Measurements from ENCODE around the gene PKD2L2. TPM values are rescaled to one million over a fixed set of nuclear protein-coding genes. Genes with fewer than 3 reads are reported as not detected.
"Not testable (repeated sequence)": the region's sequence is repeated elsewhere in the genome, so short reads cannot be mapped to it uniquely, and the experiment has no call there.

PKD2L2 gene
- total RNA-seq, 1 donor, result not detected

DNA sequence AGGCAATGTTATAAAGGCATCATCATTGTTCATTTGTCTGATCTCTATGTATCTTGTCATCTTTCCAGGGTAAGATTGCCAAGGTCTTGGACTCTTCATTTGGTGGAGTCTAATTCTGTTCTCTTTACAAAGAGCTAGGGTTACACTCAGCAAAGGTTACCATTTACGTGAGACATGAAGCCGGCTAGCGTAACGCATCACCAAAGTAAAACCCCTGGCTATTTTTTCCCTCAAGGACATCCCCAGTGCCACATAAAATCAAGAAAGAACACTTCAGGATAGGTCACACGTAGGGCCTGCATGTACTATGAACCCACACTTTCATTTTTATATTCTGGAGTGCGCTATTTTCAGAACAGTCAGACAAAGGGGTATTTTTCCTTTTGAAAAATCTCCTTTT lies 41.6 kb upstream of the PKD2L2 start:
- H3K4me2 ChIP-seq (ENCODE audit: insufficient read depth, low read length), result no peak overlapping the region

GRCh38 chr5:137853165-137853564 lies 36.1 kb upstream of the PKD2L2 start:
- H3K9me3 ChIP-seq (ENCODE audit: low read depth, low read length); H3K27ac ChIP-seq (ENCODE audit: low read depth, low read length); H2AFZ ChIP-seq (ENCODE audit: low read length); H3K36me3 ChIP-seq (ENCODE audit: insufficient read depth, low read length); H3K4me2 ChIP-seq (ENCODE audit: insufficient read depth, low read length); H3K79me2 ChIP-seq (ENCODE audit: insufficient read depth, low read length); H3K4me1 ChIP-seq (ENCODE audit: insufficient read depth, low read length); DNase-seq (ENCODE audit: insufficient read length, low spot score, missing footprints); H3K4me3 ChIP-seq (ENCODE audit: insufficient read depth, low read length); H4K20me1 ChIP-seq (ENCODE audit: insufficient read depth, low read length); H3K27me3 ChIP-seq (ENCODE audit: insufficient read depth, low read length): not testable (repeated sequence)

More for the DNA sequence above, 41.6 kb upstream of the PKD2L2 start:
- Histone ChIP-seq H3K36me3 (ENCODE audit: insufficient read depth, low read length) (no peaks in the 10 kb centered on the region), H3K4me1 (ENCODE audit: insufficient read depth, low read length) (no peaks in the 10 kb centered on the region), H4K20me1 (ENCODE audit: insufficient read depth, low read length) (no peaks in the 10 kb centered on the region), H3K4me3 (ENCODE audit: insufficient read depth, low read length) (no peak overlapping the region), H2AFZ (ENCODE audit: low read length) (no peak overlapping the region), H3K79me2 (ENCODE audit: insufficient read depth, low read length) (no peaks in the 10 kb centered on the region), H3K27ac (ENCODE audit: low read depth, low read length) (no peak overlapping the region), H3K9me3 (ENCODE audit: low read depth, low read length) (no peaks in the 10 kb centered on the region), H3K27me3 (ENCODE audit: insufficient read depth, low read length) (no peaks in the 10 kb centered on the region)
- no peak for TF ChIP-seq CTCF (IDR thresholded peaks at IDR 0.05; ENCODE audit: extremely low read depth, low read depth, low read length)
- no peak for DNase-seq (ENCODE audit: insufficient read length, low spot score, missing footprints)

GRCh38 chr5:137856201-137856600 lies 33.1 kb upstream of the PKD2L2 start:
- Histone ChIP-seq H3K4me3 (ENCODE audit: insufficient read depth, low read length) (no peak overlapping the region), H3K9me3 (ENCODE audit: low read depth, low read length) (no peaks in the 10 kb centered on the region), H3K4me2 (ENCODE audit: insufficient read depth, low read length) (no peak overlapping the region), H4K20me1 (ENCODE audit: insufficient read depth, low read length) (no peaks in the 10 kb centered on the region), H3K36me3 (ENCODE audit: insufficient read depth, low read length) (no peaks in the 10 kb centered on the region), H3K27me3 (ENCODE audit: insufficient read depth, low read length) (no peaks in the 10 kb centered on the region), H2AFZ (ENCODE audit: low read length) (no peak overlapping the region), H3K4me1 (ENCODE audit: insufficient read depth, low read length) (peaks cover 5% of the 10 kb centered on the region), H3K79me2 (ENCODE audit: insufficient read depth, low read length) (no peaks in the 10 kb centered on the region), H3K27ac (ENCODE audit: low read depth, low read length) (no peak overlapping the region)
- TF ChIP-seq CTCF (IDR thresholded peaks at IDR 0.05; ENCODE audit: extremely low read depth, low read depth, low read length), result no peak
- no peak for DNase-seq (ENCODE audit: insufficient read length, low spot score, missing footprints)

GRCh38 chr5:137856916-137857862 lies 32.1 kb upstream of the PKD2L2 start:
- no peak overlapping the region for H3K27ac ChIP-seq (ENCODE audit: low read depth, low read length)
- no peaks in the 10 kb centered on the region for H3K27me3 ChIP-seq (ENCODE audit: insufficient read depth, low read length)
- H3K4me1 ChIP-seq (ENCODE audit: insufficient read depth, low read length), result peaks cover 5% of the 10 kb centered on the region
- DNase-seq (ENCODE audit: insufficient read length, low spot score, missing footprints), result no peak
- no peaks in the 10 kb centered on the region for H4K20me1 ChIP-seq (ENCODE audit: insufficient read depth, low read length)
- no peaks in the 10 kb centered on the region for H3K79me2 ChIP-seq (ENCODE audit: insufficient read depth, low read length)
- no peak for TF ChIP-seq CTCF (IDR thresholded peaks at IDR 0.05; ENCODE audit: extremely low read depth, low read depth, low read length)
- no peak overlapping the region for H3K4me3 ChIP-seq (ENCODE audit: insufficient read depth, low read length)
- no peaks in the 10 kb centered on the region for H3K36me3 ChIP-seq (ENCODE audit: insufficient read depth, low read length)
- H2AFZ ChIP-seq (ENCODE audit: low read length), result peak overlapping the region; percentile 45
- H3K9me3 ChIP-seq (ENCODE audit: low read depth, low read length), result no peaks in the 10 kb centered on the region
- peak overlapping the region; percentile 77 for H3K4me2 ChIP-seq (ENCODE audit: insufficient read depth, low read length)
